Calu3 (cell line): ENCODE data around the gene STMN3. TPM values are rescaled to one million over a fixed set of nuclear protein-coding genes. Genes with fewer than 3 reads are reported as not detected.
"Not testable (repeated sequence)": the region's sequence is repeated elsewhere in the genome, so short reads cannot be mapped to it uniquely, and the experiment has no call there.

Experiments used
- BruUV-seq: library from RNA; stranded (reverse); fragments of 400-500 nt; replicated peaks from 2 replicates; lab custom pipeline; 2021; lab: Mats Ljungman, UMichigan
- CTCF ChIA-PET: fragments of 300-600 bp; sonication (Branson Sonifier 250); formaldehyde crosslinking; loops from one replicate; lab custom pipeline; 2022; ENCODE audit warnings: antibody characterized with exemption; lab: Charles Lee
- DNase-seq: peaks from one replicate; pipeline ENCODE4 v3.0.0; 2022
- H3K27ac Mint-ChIP-seq: one replicate; pipeline ENCODE4 v1.8.0; 2022; ENCODE audit warnings: mixed read lengths; ENCODE audit not compliant: unreplicated experiment
- H3K27me3 Mint-ChIP-seq: one replicate; pipeline ENCODE4 v1.8.0; 2022; ENCODE audit warnings: mixed read lengths; ENCODE audit not compliant: unreplicated experiment
- H3K36me3 Mint-ChIP-seq: one replicate; pipeline ENCODE4 v1.8.0; 2022; ENCODE audit warnings: mild to moderate bottlenecking, moderate library complexity, mixed read lengths; ENCODE audit not compliant: insufficient read depth, unreplicated experiment
- H3K4me1 Mint-ChIP-seq: one replicate; pipeline ENCODE4 v1.8.0; 2022; ENCODE audit warnings: mild to moderate bottlenecking, low read depth, mixed read lengths; ENCODE audit not compliant: unreplicated experiment
- H3K4me3 Mint-ChIP-seq: one replicate; pipeline ENCODE4 v1.8.0; 2022; ENCODE audit warnings: mild to moderate bottlenecking, low read depth, moderate library complexity, mixed read lengths; ENCODE audit not compliant: unreplicated experiment
- H3K9me3 Mint-ChIP-seq: one replicate; pipeline ENCODE4 v1.8.0; 2022; ENCODE audit warnings: low read depth, mixed read lengths; ENCODE audit not compliant: unreplicated experiment
- CTCF ChIP-seq: fragments of 200-600 bp; IDR thresholded peaks from one replicate; pipeline ENCODE4 v1.8.0; 2022; ENCODE audit warnings: antibody characterized with exemption; ENCODE audit not compliant: unreplicated experiment
- intact Hi-C: fragments of 100-400 bp; cut with micrococcal nuclease; formaldehyde crosslinking; loops from one replicate; pipeline ENCODE4 v1.10.0; 2022; ENCODE audit not compliant: unreplicated experiment
- total RNA-seq: library from RNA; stranded (reverse); gene quantifications from 2 replicates; pipeline ENCODE4 v1.2.3, GENCODE V29; 2022

STMN3 gene
- total RNA-seq, 1 experiment from 2014 or later = 2.3 TPM

GRCh38 chr20:63651942-63652191, 1.4 kb downstream of the STMN3 start:
- peaks cover 73% of the 10 kb centered on the region for H3K27me3 Mint-ChIP-seq
- H3K4me1 Mint-ChIP-seq = peaks cover 16% of the 10 kb centered on the region
- H3K36me3 Mint-ChIP-seq = peaks cover 5% of the 10 kb centered on the region
- CTCF ChIA-PET = interaction anchor here (0.6 to 1.4 kb wide), 4 partner anchors 10 to 114 kb away, joined by 3 to 6 read pairs (median 3); no protein-coding TSS in a partner anchor
- H3K27ac Mint-ChIP-seq = peak overlapping the region; percentile 21
- H3K4me3 Mint-ChIP-seq = peak overlapping the region; percentile 51
- intact Hi-C loops = no loop called here
- no peak for DNase-seq
- TF ChIP-seq CTCF = no peak
- no TSS peak for BruUV-seq
- H3K9me3 Mint-ChIP-seq = no peaks in the 10 kb centered on the region

DNA sequence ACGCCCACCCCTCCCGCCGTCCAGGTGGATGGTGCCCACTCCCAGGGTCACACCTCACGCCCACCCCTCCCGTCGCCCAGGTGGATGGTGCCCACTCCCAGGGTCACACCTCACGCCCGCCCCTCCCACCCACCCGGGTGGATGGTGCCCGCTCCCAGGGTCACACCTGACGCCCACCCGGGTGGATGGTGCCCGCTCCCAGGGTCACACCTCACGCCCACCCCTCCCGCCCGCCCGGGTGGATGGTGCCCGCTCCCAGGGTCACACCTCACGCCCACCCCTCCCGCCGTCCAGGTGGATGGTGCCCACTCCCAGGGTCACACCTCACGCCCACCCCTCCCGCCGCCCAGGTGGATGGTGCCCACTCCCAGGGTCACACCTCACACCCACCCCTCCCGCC, 2.7 kb downstream of the STMN3 start:
- H3K27ac Mint-ChIP-seq, BruUV-seq, CTCF ChIA-PET, intact Hi-C loops, H3K9me3 Mint-ChIP-seq, H3K36me3 Mint-ChIP-seq, DNase-seq, H3K4me3 Mint-ChIP-seq: not testable (repeated sequence)
- H3K27me3 Mint-ChIP-seq = peaks cover 73% of the 10 kb centered on the region
- H3K4me1 Mint-ChIP-seq = peaks cover 16% of the 10 kb centered on the region

GRCh38 chr20:63648895-63649589, 4.2 kb downstream of the STMN3 start:
- peaks cover 15% of the 10 kb centered on the region for H3K4me1 Mint-ChIP-seq
- DNase-seq = no peak
- CTCF ChIA-PET = interaction anchor here (0.6 kb wide), 1 partner anchor 239 kb away, joined by 3 read pairs; no protein-coding TSS in a partner anchor
- no peak overlapping the region for H3K27ac Mint-ChIP-seq
- H3K27me3 Mint-ChIP-seq = peaks cover 60% of the 10 kb centered on the region
- H3K36me3 Mint-ChIP-seq = peaks cover 5% of the 10 kb centered on the region
- intact Hi-C loops = no loop called here
- BruUV-seq = no TSS peak
- TF ChIP-seq CTCF = no peak
- no peaks in the 10 kb centered on the region for H3K9me3 Mint-ChIP-seq
- H3K4me3 Mint-ChIP-seq = no peak overlapping the region

- Mint-ChIP-seq H3K27ac (no peak overlapping the region), H3K4me3 (no peak overlapping the region), H3K27me3 (peaks cover 51% of the 10 kb centered on the region), H3K9me3 (no peaks in the 10 kb centered on the region), H3K4me1 (peaks cover 12% of the 10 kb centered on the region), H3K36me3 (peaks cover 9% of the 10 kb centered on the region)
- DNase-seq = no peak
- no TSS peak for BruUV-seq
- CTCF ChIA-PET = no interaction called here
- intact Hi-C loops = no loop called here
- no peak for TF ChIP-seq CTCF
These were observed 5.0 kb downstream of the STMN3 start for GRCh38 chr20:63648190-63648589.

DNA sequence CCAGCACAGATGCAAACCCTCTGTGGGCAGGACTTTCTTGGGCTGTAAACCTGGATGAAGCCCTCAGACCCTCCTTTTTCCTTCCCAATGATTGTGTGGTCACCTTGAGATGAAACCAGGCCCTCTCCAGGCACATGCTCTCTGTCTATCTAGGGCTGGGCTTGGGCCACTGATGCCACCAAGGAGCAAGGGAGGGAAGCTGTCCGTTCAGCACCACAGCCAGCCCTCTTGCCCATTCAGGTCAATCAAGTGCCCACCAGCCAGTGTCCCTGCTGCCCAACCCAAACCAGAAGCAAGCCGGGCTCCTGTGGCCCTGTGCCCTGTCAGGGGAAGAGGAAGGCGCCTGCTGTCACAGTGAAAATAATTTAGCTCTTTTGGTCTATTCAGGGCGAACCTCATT, 8.0 kb downstream of the STMN3 start:
- CTCF ChIA-PET = no interaction called here
- intact Hi-C loops = no loop called here
- H3K27ac Mint-ChIP-seq = no peak overlapping the region

More for the DNA sequence above, 8.0 kb downstream of the STMN3 start:
- H3K4me1 Mint-ChIP-seq = peaks cover 8% of the 10 kb centered on the region
- H3K27me3 Mint-ChIP-seq = peaks cover 21% of the 10 kb centered on the region
- DNase-seq = no peak
- H3K9me3 Mint-ChIP-seq = no peaks in the 10 kb centered on the region
- H3K4me3 Mint-ChIP-seq = no peak overlapping the region
- BruUV-seq = no TSS peak
- H3K36me3 Mint-ChIP-seq = peaks cover 20% of the 10 kb centered on the region
- no peak for TF ChIP-seq CTCF
